HepG2 (cell line): ENCODE measurements around the gene RPL39. TPM values are rescaled to one million over a fixed set of nuclear protein-coding genes. Genes with fewer than 3 reads are reported as not detected.

Source experiments
- ATAC-seq: fragments of 200-7000 bp; cut with Tn5 transposase; 3 replicates; pipeline ENCODE4 v1.9.1; 2020; ENCODE audit warnings: mild to moderate bottlenecking, moderate library complexity
- BruUV-seq: library from RNA; stranded (reverse); fragments of 400-500 nt; replicated peaks from 2 replicates; lab custom pipeline; 2021; lab: Mats Ljungman, UMichigan
- CTCF ChIA-PET: fragments of 300-600 bp; formaldehyde crosslinking; extraction: SDS; loops from one replicate; lab custom pipeline; 2021; ENCODE audit warnings: low total read pairs, inconsistent platforms, low intra/inter-chr PET ratio; lab: Yijun Ruan, JAX
- POLR2A ChIA-PET: fragments of 350-600 bp; sonication (Branson Sonifier 250); formaldehyde crosslinking; loops from one replicate; lab custom pipeline; 2020; ENCODE audit warnings: antibody characterized with exemption, inconsistent platforms; lab: Yijun Ruan, JAX
- DNase-seq: peaks from one replicate; pipeline ENCODE4 v3.0.0-alpha.2; 2015; ENCODE audit warnings: low spot score
- FAIRE-seq: peaks from 3 replicates; lab custom pipeline; 2011; peaks lifted over from hg19 to GRCh38; lab: Jason Lieb, UNC
- H2AFZ ChIP-seq: one replicate; pipeline ENCODE4 v1.6.1; 2011; ENCODE audit warnings: low read length, inconsistent platforms
- H3K27ac ChIP-seq: fragments of 300-600 bp; 3 replicates; pipeline ENCODE4 v1.8.0; 2011; ENCODE audit warnings: mixed run types, mild to moderate bottlenecking, mixed read lengths, low read length, inconsistent platforms; ENCODE audit not compliant: insufficient read depth; ENCODE audit errors: extremely low read length
- H3K27me3 ChIP-seq, 2 experiments: fragments of 200-600 bp in 1 of 2; 2 replicates in 1 of 2; 3 replicates in 1 of 2; pipeline versions ENCODE4 v1.6.0 to v1.8.0; 2011; ENCODE audit warnings: low read length in 2 of 2, mild to moderate bottlenecking in 2 of 2, moderate library complexity in 2 of 2, inconsistent platforms in 1 of 2; ENCODE audit not compliant: insufficient read depth in 2 of 2, control insufficient read depth in 1 of 2
- H3K36me3 ChIP-seq, 2 experiments: fragments of 200-600 bp in 1 of 2; replicated peaks in 1 of 2; 2 replicates in 1 of 2; 3 replicates in 1 of 2; pipeline versions ENCODE4 v1.5.1 to v1.8.0; 2011; ENCODE audit warnings: low read length in 2 of 2, inconsistent platforms in 1 of 2; ENCODE audit not compliant: insufficient read depth in 2 of 2, control insufficient read depth in 1 of 2
- H3K4me1 ChIP-seq: 2 replicates; pipeline ENCODE4 v1.5.1; 2012; ENCODE audit warnings: low read length, inconsistent platforms; ENCODE audit not compliant: insufficient read depth
- H3K4me2 ChIP-seq: 2 replicates; pipeline ENCODE4 v1.6.0; 2011; ENCODE audit warnings: low read depth, low read length, inconsistent platforms
- H3K4me3 ChIP-seq, 3 experiments: fragments of 200-600 bp in 1 of 3; sonication (generic), shearing (Covaris generic) in 1 of 3; replicated peaks in 1 of 3; 2 replicates each; pipeline ENCODE4 v1.5.1; 2011 to 2016; ENCODE audit warnings: low read length in 3 of 3, inconsistent platforms in 2 of 3, low read depth in 2 of 3, mild to moderate bottlenecking in 2 of 3, control low read depth in 1 of 3, mixed read lengths in 1 of 3; ENCODE audit not compliant: insufficient read depth in 1 of 3
- H3K79me2 ChIP-seq: one replicate; pipeline ENCODE4 v1.6.1; 2011; ENCODE audit warnings: low read length, inconsistent platforms; ENCODE audit not compliant: insufficient read depth
- H3K9ac ChIP-seq: 2 replicates; pipeline ENCODE4 v1.6.0; 2011; ENCODE audit warnings: mild to moderate bottlenecking, low read depth, low read length, inconsistent platforms; ENCODE audit not compliant: insufficient read depth
- H3K9me3 ChIP-seq: 2 replicates; pipeline ENCODE4 v1.5.1; 2012; ENCODE audit warnings: mild to moderate bottlenecking, low read length
- H4K20me1 ChIP-seq: 2 replicates; pipeline ENCODE4 v1.6.0; 2011; ENCODE audit warnings: inconsistent platforms, mild to moderate bottlenecking, low read length, moderate library complexity; ENCODE audit not compliant: insufficient read depth
- ATF3 ChIP-seq: sonication (generic); formaldehyde crosslinking; IDR thresholded peaks from 2 replicates; pipeline ENCODE4 v1.4.0; 2020; ENCODE audit warnings: missing genetic modification reagents
- CHD4 ChIP-seq: fragments of 200-600 bp; sonication (generic); IDR thresholded peaks from 2 replicates; pipeline ENCODE4 v1.7.0; 2017; ENCODE audit warnings: mild to moderate bottlenecking, low read length, borderline replicate concordance
- CTCF ChIP-seq: sonication (generic); formaldehyde crosslinking; IDR thresholded peaks from 2 replicates; pipeline ENCODE4 v1.5.0; 2020; ENCODE audit warnings: mild to moderate bottlenecking, missing genetic modification reagents, moderate library complexity
- HMGXB4 ChIP-seq, 2 experiments: sonication (generic) in 1 of 2; formaldehyde crosslinking in 1 of 2; IDR thresholded peaks; 2 replicates each; pipeline versions ENCODE4 v1.4.0 to v1.6.1; 2018 to 2020; ENCODE audit warnings: missing genetic modification reagents in 2 of 2, borderline replicate concordance in 1 of 2, low read depth in 1 of 2, mild to moderate bottlenecking in 1 of 2, missing biosample characterization in 1 of 2
- KLF12 ChIP-seq: sonication (generic); formaldehyde crosslinking; IDR thresholded peaks from 2 replicates; pipeline ENCODE4 v1.4.0; 2020; ENCODE audit warnings: missing genetic modification reagents, borderline replicate concordance
- NFIB ChIP-seq: sonication (generic); formaldehyde crosslinking; IDR thresholded peaks from 2 replicates; pipeline ENCODE4 v1.9.0; 2021; ENCODE audit warnings: missing genetic modification reagents, mild to moderate bottlenecking, borderline replicate concordance
- POLR2A ChIP-seq, 2 experiments: IDR thresholded peaks; 2 replicates each; pipeline ENCODE4 v1.6.1; 2011; ENCODE audit warnings: low read depth in 2 of 2, low read length in 2 of 2, mild to moderate bottlenecking in 1 of 2, moderate library complexity in 1 of 2; ENCODE audit not compliant: insufficient read depth in 1 of 2
- POLR2AphosphoS5 ChIP-seq: IDR thresholded peaks from 2 replicates; pipeline ENCODE4 v1.6.1; 2012; ENCODE audit warnings: low read depth, low read length
- SMC3 ChIP-seq: IDR thresholded peaks from 2 replicates; pipeline ENCODE4 v1.6.1; 2011; ENCODE audit warnings: low read length, improper control_type of control experiment
- STAG1 ChIP-seq: sonication (generic); formaldehyde crosslinking; IDR thresholded peaks from 2 replicates; pipeline ENCODE4 v1.4.0; 2020; ENCODE audit warnings: missing genetic modification reagents
- TAF1 ChIP-seq: sonication (generic); formaldehyde crosslinking; IDR thresholded peaks from 2 replicates; pipeline ENCODE4 v1.4.0; 2020; ENCODE audit warnings: missing genetic modification reagents
- TBX2 ChIP-seq: sonication (generic); formaldehyde crosslinking; IDR thresholded peaks from 2 replicates; pipeline ENCODE4 v1.5.0; 2020; ENCODE audit warnings: missing genetic modification reagents, mild to moderate bottlenecking, borderline replicate concordance
- ZBTB42 ChIP-seq: sonication (generic); formaldehyde crosslinking; IDR thresholded peaks from 2 replicates; pipeline ENCODE4 v1.5.0; 2020; ENCODE audit warnings: mild to moderate bottlenecking, missing genetic modification reagents
- ZNF224 ChIP-seq: sonication (generic); formaldehyde crosslinking; IDR thresholded peaks from 2 replicates; pipeline ENCODE4 v1.5.0; 2020; ENCODE audit warnings: mild to moderate bottlenecking, missing genetic modification reagents
- ZNF552 ChIP-seq: sonication (generic); formaldehyde crosslinking; IDR thresholded peaks from 2 replicates; pipeline ENCODE4 v1.9.0; 2022; ENCODE audit warnings: missing genetic modification reagents, mild to moderate bottlenecking, borderline replicate concordance
- ZUFSP ChIP-seq: sonication (generic); formaldehyde crosslinking; IDR thresholded peaks from 2 replicates; pipeline ENCODE4 v1.9.0; 2021; ENCODE audit warnings: missing genetic modification reagents, mild to moderate bottlenecking, borderline replicate concordance
- WGBS: methylation state at CpG from one replicate; pipeline ENCODE4 v1.1.6; 2017; ENCODE audit warnings: low lambda C conversion rate; 5-methylcytosine and 5-hydroxymethylcytosine counted together
- in situ Hi-C: cut with HindIII; loops from 2 replicates; pipeline ENCODE4 v1.10.0; 2017; ENCODE audit warnings: low pct_unique_long_range_greater_than_20kb; ENCODE audit not compliant: extremely low pct_ligation_motif_present
- intact Hi-C: fragments of 100-400 bp; cut with micrococcal nuclease; formaldehyde crosslinking; loops from one replicate; pipeline ENCODE4 v1.10.0; 2022; ENCODE audit not compliant: unreplicated experiment
- polyA plus RNA-seq, 8 experiments: library from polyadenylated mRNA; depleted of rRNA in 3 of 8; stranded (reverse) in 7 of 8; unstranded in 1 of 8; fragments of >200 nt; fragmentation: Illumina TruSeq in 4 of 8; extraction: Trizol in 4 of 8; gene quantifications; 2 replicates each; pipeline versions ENCODE4 v1.2.1 to v1.2.3, GENCODE V29; 2011 to 2016; ENCODE audit warnings: low read depth in 4 of 8, missing spikeins in 1 of 8, mixed read lengths in 1 of 8; ENCODE audit not compliant: insufficient read depth in 1 of 8
- total RNA-seq, 5 experiments: library from RNA; depleted of rRNA; stranded (reverse); fragments of >200 nt; fragmentation: Illumina TruSeq; extraction: Trizol; gene quantifications; 2 replicates each; pipeline ENCODE4 v1.2.3, GENCODE V29; 2016; ENCODE audit warnings: low read depth in 1 of 5

The RPL39 gene
- total and polyA plus RNA-seq, 2 of the 13 experiments (the other 11 are each of a cell fraction or from before 2014, with no cell fraction given), result 2,312 to 3,547 TPM

GRCh38 chrX:119784747-119785446 is 6.5 kb downstream of the RPL39 start:
- intact Hi-C loops (no loop called here), in situ Hi-C loops (no loop called here)
- no peak for DNase-seq
- no peak overlapping the region for H3K9ac ChIP-seq
- H3K9me3 ChIP-seq, result no peaks in the 10 kb centered on the region
- peak; percentile 73 for FAIRE-seq
- no peak overlapping the region for H2AFZ ChIP-seq
- ATAC-seq, result peak; percentile 66
- no peaks in the 10 kb centered on the region for H3K27me3 ChIP-seq
- WGBS, result 66% methylated on average over 7 of the region's 14 CpGs
- CTCF ChIA-PET, result no interaction called here
- POLR2A ChIA-PET, result interaction anchor here (1.0 to 1.2 kb wide), 3 partner anchors 26 to 158 kb away, joined by 3 to 5 read pairs (median 4); partner anchors contain the start of genes NDUFA1, NKAP and RNF113A
- no peak overlapping the region for H3K4me2 ChIP-seq
- BruUV-seq, result no TSS peak
- no peak overlapping the region for H3K27ac ChIP-seq
- no peak overlapping the region for H3K4me3 ChIP-seq
- H3K36me3 ChIP-seq, result peaks cover 0 to 26% of the 10 kb centered on the region in 2 experiments; a peak in 1 of 5 replicates
- peaks cover 30% of the 10 kb centered on the region for H3K4me1 ChIP-seq
- peaks cover 30% of the 10 kb centered on the region for H3K79me2 ChIP-seq
- TF ChIP-seq CHD4, result no peak
- no peak for TF ChIP-seq ZUFSP (CRISPR knock-in tag)
- TF ChIP-seq ZNF224 (CRISPR knock-in tag), result no peak
- TF ChIP-seq TAF1 (CRISPR knock-in tag), result no peak
- no peak for TF ChIP-seq NFIB (CRISPR knock-in tag)
- TF ChIP-seq ZBTB42 (CRISPR knock-in tag), result no peak
- TF ChIP-seq KLF12 (CRISPR knock-in tag), result no peak
- no peak for TF ChIP-seq TBX2 (CRISPR knock-in tag)
- peak; percentile 33; the same call in 1 of the 2 replicates for TF ChIP-seq POLR2AphosphoS5
- TF ChIP-seq STAG1 (CRISPR knock-in tag), result peak; percentile 31
- no peak for TF ChIP-seq ATF3
- TF ChIP-seq CTCF (CRISPR knock-in tag), result peak; percentile 66
- TF ChIP-seq SMC3, result 0 out of 2 replicates have a peak, but pooled peaks have one; percentile 14
- peak in 1 of 2 experiments; percentile 30; a peak in 1 of 4 replicates for TF ChIP-seq POLR2A (IDR thresholded peaks at IDR 0.05; ENCODE audit: insufficient read depth in 1 of 2, low read depth in 2 of 2, low read length in 2 of 2)
- TF ChIP-seq ZNF552 (CRISPR knock-in tag), result no peak
- peak; percentile 19 to 43; a peak in 1 of 4 replicates for TF ChIP-seq HMGXB4 (CRISPR knock-in tag; IDR thresholded peaks at IDR 0.05; ENCODE audit: borderline replicate concordance in 1 of 2, low read depth in 1 of 2)
- peaks cover 39% of the 10 kb centered on the region for H4K20me1 ChIP-seq
